ENCODE measurements around the gene MRPS18B. TPM values are rescaled to one million over a fixed set of nuclear protein-coding genes. Genes with fewer than 3 reads are reported as not detected.

MRPS18B gene
- total RNA-seq, result 50.4 and 72.0 TPM in 2 replicates

GRCh38 chr6:30617565-30618269, at the start of gene MRPS18B:
Gene MRPS18B (plus strand): TSS chr6:30617840. CDS start chr6:30617866, 26 bp downstream.

GRCh38 chr6:30571075-30571761, 46.4 kb upstream of the MRPS18B start, which contains the start of gene ABCF1:
Gene ABCF1 (plus strand): TSS chr6:30571442. CDS start chr6:30571488, 46 bp downstream.

GRCh38 chr6:30616811-30617564, 652 bp upstream of the MRPS18B start, which contains the start of gene PPP1R10:
Gene PPP1R10 (minus strand): TSS chr6:30617243. CDS start chr6:30609944, 7,299 bp downstream.

GRCh38 chr6:30626484-30627366, 9.1 kb downstream of the MRPS18B start, which contains the start of gene ATAT1:
Gene ATAT1 (plus strand): TSS chr6:30626874.

GRCh38 chr6:30646450-30647241, 29.0 kb downstream of the MRPS18B start, which contains the start of gene C6orf136:
Gene C6orf136 (plus strand): TSS chr6:30647133. CDS start chr6:30647232, 99 bp downstream.

GRCh38 chr6:30672445-30673253, 55.0 kb downstream of the MRPS18B start, which contains the start of gene DHX16:
Gene DHX16 (minus strand): TSS chr6:30673006. CDS start chr6:30672841, 165 bp downstream.

Other genes with a start within 250 kb of the MRPS18B start
- gene HLA-E, start 128.3 kb upstream of the MRPS18B start, total RNA-seq, result 168 and 253 TPM in 2 replicates
- 33.9 and 42.4 TPM in 2 replicates for gene GNL1, start 61.4 kb upstream of the MRPS18B start, total RNA-seq
- 0.72 and 1.5 TPM in 2 replicates for gene PRR3, start 60.5 kb upstream of the MRPS18B start, total RNA-seq
- 25.6 and 37.8 TPM in 2 replicates for gene ABCF1, start 46.4 kb upstream of the MRPS18B start, total RNA-seq
- 9.6 and 15.3 TPM in 2 replicates for gene PPP1R10, start 597 bp upstream of the MRPS18B start, total RNA-seq
- 2.6 and 3.6 TPM in 2 replicates for gene ATAT1, start 9.0 kb downstream of the MRPS18B start, total RNA-seq
- 4.3 and 5.8 TPM in 2 replicates for gene C6orf136, start 29.3 kb downstream of the MRPS18B start, total RNA-seq
- 35.0 and 39.8 TPM in 2 replicates for gene DHX16, start 55.2 kb downstream of the MRPS18B start, total RNA-seq
- 22.2 and 44.1 TPM in 2 replicates for gene PPP1R18, start 68.8 kb downstream of the MRPS18B start, total RNA-seq
- 0.85 and 1.7 TPM in 2 replicates for gene NRM, start 73.1 kb downstream of the MRPS18B start, total RNA-seq
- 1.7 and 2.4 TPM in 2 replicates for gene MDC1, start 99.4 kb downstream of the MRPS18B start, total RNA-seq
- 153 and 214 TPM in 2 replicates for gene TUBB, start 102.5 kb downstream of the MRPS18B start, total RNA-seq
- 19.0 and 33.7 TPM in 2 replicates for gene FLOT1, start 124.8 kb downstream of the MRPS18B start, total RNA-seq
- gene IER3, start 126.7 kb downstream of the MRPS18B start, total RNA-seq, result 211 and 248 TPM in 2 replicates

Measured in tracheal epithelial cell (primary cell).